ENCODE data around the gene AMER3. TPM values are rescaled to one million over a fixed set of nuclear protein-coding genes. Genes with fewer than 3 reads are reported as not detected.

The AMER3 gene
- total and polyA plus RNA-seq, 2 experiments from 2014 or later: 0.05 to 1.00 TPM

GRCh38 chr2:130799295-130799694 is 44.0 kb downstream of the AMER3 start:
- Histone ChIP-seq H3K4me3 (no peak overlapping the region), H3K9me2 (replicated peaks; ENCODE audit: insufficient read depth) (no peaks in the 10 kb centered on the region), H3K36me3 (replicated peaks; ENCODE audit: insufficient read depth, low read depth) (no peaks in the 10 kb centered on the region), H4K20me1 (ENCODE audit: insufficient read depth, poor library complexity, severe bottlenecking) (no peaks in the 10 kb centered on the region), H3K4me2 (no peak overlapping the region), H2AFZ (no peak overlapping the region), H3K79me2 (no peaks in the 10 kb centered on the region), H3K27ac (no peak overlapping the region), H3K27me3 (no peaks in the 10 kb centered on the region), H3K9me3 (ENCODE audit: low read depth) (no peaks in the 10 kb centered on the region), H3K4me1 (ENCODE audit: insufficient read depth) (peaks cover 6% of the 10 kb centered on the region)
- DNase-seq (ENCODE audit: low spot score): no peak
- 91% methylated on average over 1 of the region's 1 CpG for WGBS (ENCODE audit: low lambda C conversion rate, missing lambda C conversion rate)
- TF ChIP-seq EZH2phosphoT487 (IDR thresholded peaks at IDR 0.05; ENCODE audit: low read depth, severe bottlenecking, unreplicated experiment) (no peak), CTCF (IDR thresholded peaks at IDR 0.05; ENCODE audit: poor library complexity) (no peak), EZH2 (IDR thresholded peaks at IDR 0.05; ENCODE audit: borderline replicate concordance) (no peak)

GRCh38 chr2:130805613-130806012 is 50.3 kb downstream of the AMER3 start:
- H3K4me1 ChIP-seq (ENCODE audit: insufficient read depth): no peaks in the 10 kb centered on the region
- H3K9me3 ChIP-seq (ENCODE audit: low read depth): no peaks in the 10 kb centered on the region
- no peak overlapping the region for H3K4me2 ChIP-seq
- no peaks in the 10 kb centered on the region for H3K79me2 ChIP-seq
- no peaks in the 10 kb centered on the region for H3K36me3 ChIP-seq (replicated peaks; ENCODE audit: insufficient read depth, low read depth)
- no peak overlapping the region for H3K27ac ChIP-seq
- no peak overlapping the region for H2AFZ ChIP-seq
- no peaks in the 10 kb centered on the region for H4K20me1 ChIP-seq (ENCODE audit: insufficient read depth, poor library complexity, severe bottlenecking)
- TF ChIP-seq EZH2 (IDR thresholded peaks at IDR 0.05; ENCODE audit: borderline replicate concordance) (no peak), EZH2phosphoT487 (IDR thresholded peaks at IDR 0.05; ENCODE audit: low read depth, severe bottlenecking, unreplicated experiment) (no peak), CTCF (IDR thresholded peaks at IDR 0.05; ENCODE audit: poor library complexity) (no peak)
- no peaks in the 10 kb centered on the region for H3K9me2 ChIP-seq (replicated peaks; ENCODE audit: insufficient read depth)
- no peaks in the 10 kb centered on the region for H3K27me3 ChIP-seq
- no peak overlapping the region for H3K4me3 ChIP-seq
- no peak for DNase-seq (ENCODE audit: low spot score)
- WGBS (ENCODE audit: low lambda C conversion rate, missing lambda C conversion rate): 70% methylated on average over 4 of the region's 4 CpGs

GRCh38 chr2:130806370-130806769 is 51.0 kb downstream of the AMER3 start:
- H3K9me3 ChIP-seq (ENCODE audit: low read depth): no peaks in the 10 kb centered on the region
- no peaks in the 10 kb centered on the region for H3K36me3 ChIP-seq (replicated peaks; ENCODE audit: insufficient read depth, low read depth)
- no peak for DNase-seq (ENCODE audit: low spot score)
- H3K27me3 ChIP-seq: no peaks in the 10 kb centered on the region
- H4K20me1 ChIP-seq (ENCODE audit: insufficient read depth, poor library complexity, severe bottlenecking): no peaks in the 10 kb centered on the region
- no peak overlapping the region for H3K27ac ChIP-seq
- H3K4me3 ChIP-seq: no peak overlapping the region
- H3K4me1 ChIP-seq (ENCODE audit: insufficient read depth): no peaks in the 10 kb centered on the region
- TF ChIP-seq EZH2 (IDR thresholded peaks at IDR 0.05; ENCODE audit: borderline replicate concordance) (no peak), CTCF (IDR thresholded peaks at IDR 0.05; ENCODE audit: poor library complexity) (no peak), EZH2phosphoT487 (IDR thresholded peaks at IDR 0.05; ENCODE audit: low read depth, severe bottlenecking, unreplicated experiment) (no peak)
- no peak overlapping the region for H3K4me2 ChIP-seq
- no peaks in the 10 kb centered on the region for H3K79me2 ChIP-seq
- no peak overlapping the region for H2AFZ ChIP-seq
- H3K9me2 ChIP-seq (replicated peaks; ENCODE audit: insufficient read depth): no peaks in the 10 kb centered on the region
- WGBS (ENCODE audit: low lambda C conversion rate, missing lambda C conversion rate): 78% methylated on average over 4 of the region's 4 CpGs

All from hepatocyte (in vitro differentiated cells).